GM13977 (cell line): ENCODE results near the gene GTF3C2.
A peak's percentile ranks its signal among the peaks of the same experiment; 100 is the strongest.

Source experiments
- DNase-seq: peaks from one replicate; pipeline ENCODE4 v3.0.0; 2012; ENCODE audit warnings: low spot score
- in situ Hi-C: fragments of 300-500 bp; cut with MboI; formaldehyde crosslinking; loops from one replicate; pipeline ENCODE4 v1.12.0; 2022; ENCODE audit warnings: low sequenced_read_pairs, low pct_unique_long_range_greater_than_20kb, mixed read lengths, inconsistent platforms; ENCODE audit not compliant: unreplicated experiment
- TF ChIP-seq, protein P1 (sequence below): IDR thresholded peaks from 2 replicates; pipeline ENCODE4 v1.5.1; 2012; ENCODE audit warnings: mild to moderate bottlenecking, control low read depth; ENCODE audit not compliant: insufficient read depth; ENCODE audit errors: extremely low read depth, missing control alignments

GTF3C2 gene

GRCh38 chr2:27336173-27336572, 20.4 kb downstream of the GTF3C2 start:
- in situ Hi-C loops, result no loop called here
- TF ChIP-seq, protein P1, sequence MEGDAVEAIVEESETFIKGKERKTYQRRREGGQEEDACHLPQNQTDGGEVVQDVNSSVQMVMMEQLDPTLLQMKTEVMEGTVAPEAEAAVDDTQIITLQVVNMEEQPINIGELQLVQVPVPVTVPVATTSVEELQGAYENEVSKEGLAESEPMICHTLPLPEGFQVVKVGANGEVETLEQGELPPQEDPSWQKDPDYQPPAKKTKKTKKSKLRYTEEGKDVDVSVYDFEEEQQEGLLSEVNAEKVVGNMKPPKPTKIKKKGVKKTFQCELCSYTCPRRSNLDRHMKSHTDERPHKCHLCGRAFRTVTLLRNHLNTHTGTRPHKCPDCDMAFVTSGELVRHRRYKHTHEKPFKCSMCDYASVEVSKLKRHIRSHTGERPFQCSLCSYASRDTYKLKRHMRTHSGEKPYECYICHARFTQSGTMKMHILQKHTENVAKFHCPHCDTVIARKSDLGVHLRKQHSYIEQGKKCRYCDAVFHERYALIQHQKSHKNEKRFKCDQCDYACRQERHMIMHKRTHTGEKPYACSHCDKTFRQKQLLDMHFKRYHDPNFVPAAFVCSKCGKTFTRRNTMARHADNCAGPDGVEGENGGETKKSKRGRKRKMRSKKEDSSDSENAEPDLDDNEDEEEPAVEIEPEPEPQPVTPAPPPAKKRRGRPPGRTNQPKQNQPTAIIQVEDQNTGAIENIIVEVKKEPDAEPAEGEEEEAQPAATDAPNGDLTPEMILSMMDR, result no peak
- DNase-seq, result no peak

DNA sequence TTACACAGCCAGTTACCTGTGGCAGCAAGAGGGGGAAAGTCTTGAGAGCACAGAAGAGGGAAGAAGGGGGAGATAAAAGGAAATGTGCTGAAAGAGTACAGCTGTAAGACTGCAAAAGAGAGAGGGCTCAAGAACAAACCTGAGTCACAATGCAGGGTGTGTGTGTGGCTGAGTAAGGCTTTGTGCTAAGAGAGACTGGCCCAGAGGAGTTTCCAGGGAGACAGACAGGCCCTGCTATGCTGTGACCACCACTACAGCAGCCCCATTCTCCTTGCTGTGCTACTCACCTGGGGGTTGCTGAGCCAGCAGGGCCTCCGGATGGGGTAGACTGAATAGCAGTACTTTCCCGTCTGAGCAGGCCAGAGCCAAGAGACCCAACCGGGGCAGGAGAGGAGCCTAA, 21.3 kb downstream of the GTF3C2 start:
- no peak for DNase-seq
- in situ Hi-C loops, result no loop called here
- TF ChIP-seq, protein P1, result no peak

GRCh38 chr2:27324720-27325119, 31.8 kb downstream of the GTF3C2 start:
- no peak for DNase-seq
- in situ Hi-C loops, result no loop called here
- TF ChIP-seq, protein P1, result no peak

GRCh38 chr2:27323596-27324285, 32.8 kb downstream of the GTF3C2 start:
- no peak for DNase-seq
- in situ Hi-C loops, result no loop called here
- TF ChIP-seq, protein P1, result no peak

DNA sequence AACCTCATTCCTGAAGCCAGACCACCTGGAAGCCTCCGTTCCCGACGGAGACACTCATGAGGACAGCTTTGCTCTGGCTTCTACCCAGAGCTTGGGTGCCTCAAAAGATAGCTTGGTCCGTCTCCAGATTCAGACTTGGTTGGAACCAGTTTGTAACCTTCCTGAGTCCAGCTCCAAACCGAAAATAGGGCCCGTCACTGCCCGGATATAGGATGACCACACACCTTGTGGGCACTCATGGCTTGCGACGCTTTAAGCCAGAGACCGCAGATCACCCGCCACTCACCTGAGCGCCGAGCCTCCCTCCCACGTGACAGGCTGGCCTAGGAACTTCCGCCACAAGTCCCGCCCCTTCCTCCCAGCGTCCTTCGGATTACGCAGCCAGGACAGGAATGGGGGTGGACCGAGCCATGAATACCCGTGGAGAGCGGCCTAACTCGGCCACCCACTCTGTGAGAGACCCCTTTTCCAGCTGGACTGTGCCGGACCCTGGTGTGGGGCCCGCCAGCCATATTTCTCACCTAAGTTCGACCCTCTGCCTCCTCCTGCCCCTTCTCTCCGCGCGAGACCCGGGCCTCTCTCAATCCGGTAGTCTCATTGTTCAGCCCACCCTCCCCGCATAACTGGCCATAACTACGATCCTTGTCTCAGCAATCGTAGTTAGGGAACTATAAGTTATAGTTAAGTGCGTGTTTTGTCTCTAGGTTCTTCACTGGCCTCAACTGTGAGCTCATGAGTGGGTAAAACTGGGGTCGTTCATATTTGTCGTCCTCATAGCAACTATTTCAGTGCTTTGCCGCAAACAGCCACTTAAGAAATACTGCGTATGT, 33.6 kb downstream of the GTF3C2 start, which contains the start of gene MPV17:
Gene MPV17, minus strand, starts transcription at position 332 of the 830 bp plus-strand sequence. CDS start 580 bp downstream, outside the sequence.
- in situ Hi-C loops, result no loop called here
- TF ChIP-seq, protein P1, result no peak
- peak; percentile 95 for DNase-seq

DNA sequence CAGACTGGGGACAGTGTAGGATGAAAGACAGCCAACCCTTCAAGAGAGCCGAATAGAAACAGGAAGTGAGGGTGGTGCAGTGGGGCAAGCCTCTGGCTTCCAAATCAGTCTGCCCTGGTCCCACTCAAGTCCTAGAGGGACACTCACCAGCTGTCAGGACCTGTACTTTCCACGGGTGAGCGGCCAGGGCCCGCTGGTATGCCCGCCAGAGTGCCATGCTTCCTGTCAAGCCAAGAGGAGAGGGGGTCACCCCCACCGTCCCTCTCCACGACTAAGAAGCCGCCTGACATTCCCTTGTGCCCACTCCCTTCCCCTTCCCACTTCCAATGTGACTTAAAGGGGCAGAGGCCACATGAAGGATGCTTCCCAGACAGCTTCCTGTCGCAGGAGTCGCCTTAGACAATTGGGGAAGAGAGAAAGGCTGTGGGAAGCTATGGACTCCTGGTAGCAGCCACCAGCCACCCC, 34.2 kb downstream of the GTF3C2 start:
- in situ Hi-C loops, result no loop called here
- TF ChIP-seq, protein P1, result no peak
- no peak for DNase-seq
